NOMO-1 (cell line): ENCODE results near the gene RCN2.
"Not testable (repeated sequence)": the region's sequence is repeated elsewhere in the genome, so short reads cannot be mapped to it uniquely, and the experiment has no call there.

Experiments
- DNase-seq, 2 experiments: peaks; one replicate each; lab custom pipeline; 2025; ENCODE audit not compliant: unreplicated experiment in 2 of 2; lab: John Stamatoyannopoulos, UW

RCN2 gene

DNA sequence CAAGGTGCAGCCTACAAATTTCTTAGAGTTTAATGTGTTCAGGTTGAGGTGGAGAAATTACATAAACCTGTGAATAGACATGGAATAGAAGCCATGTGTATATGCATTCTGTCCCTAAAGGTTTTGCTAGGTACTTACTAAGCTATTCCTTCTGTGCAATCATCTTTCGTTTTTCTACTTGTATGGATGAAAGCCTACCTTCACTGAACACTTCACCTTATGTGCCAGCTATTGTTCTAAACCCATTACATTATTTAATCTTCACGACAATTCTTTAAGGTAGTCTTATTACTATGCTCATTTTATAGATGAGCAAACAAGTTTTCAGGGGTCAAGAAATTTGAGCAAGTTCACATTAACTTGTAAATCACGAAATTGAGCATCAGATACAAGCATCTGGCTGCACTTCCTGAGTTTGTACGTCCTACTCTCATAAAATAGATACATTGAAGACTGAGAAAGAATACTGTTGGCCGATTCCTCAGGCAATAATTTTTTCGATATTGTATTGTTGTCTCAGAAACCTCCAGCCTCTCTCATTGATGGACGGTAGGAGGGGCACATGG is 635 bp upstream of the RCN2 start:
- peak in 1 of 2 experiments; percentile 38 for DNase-seq

DNA sequence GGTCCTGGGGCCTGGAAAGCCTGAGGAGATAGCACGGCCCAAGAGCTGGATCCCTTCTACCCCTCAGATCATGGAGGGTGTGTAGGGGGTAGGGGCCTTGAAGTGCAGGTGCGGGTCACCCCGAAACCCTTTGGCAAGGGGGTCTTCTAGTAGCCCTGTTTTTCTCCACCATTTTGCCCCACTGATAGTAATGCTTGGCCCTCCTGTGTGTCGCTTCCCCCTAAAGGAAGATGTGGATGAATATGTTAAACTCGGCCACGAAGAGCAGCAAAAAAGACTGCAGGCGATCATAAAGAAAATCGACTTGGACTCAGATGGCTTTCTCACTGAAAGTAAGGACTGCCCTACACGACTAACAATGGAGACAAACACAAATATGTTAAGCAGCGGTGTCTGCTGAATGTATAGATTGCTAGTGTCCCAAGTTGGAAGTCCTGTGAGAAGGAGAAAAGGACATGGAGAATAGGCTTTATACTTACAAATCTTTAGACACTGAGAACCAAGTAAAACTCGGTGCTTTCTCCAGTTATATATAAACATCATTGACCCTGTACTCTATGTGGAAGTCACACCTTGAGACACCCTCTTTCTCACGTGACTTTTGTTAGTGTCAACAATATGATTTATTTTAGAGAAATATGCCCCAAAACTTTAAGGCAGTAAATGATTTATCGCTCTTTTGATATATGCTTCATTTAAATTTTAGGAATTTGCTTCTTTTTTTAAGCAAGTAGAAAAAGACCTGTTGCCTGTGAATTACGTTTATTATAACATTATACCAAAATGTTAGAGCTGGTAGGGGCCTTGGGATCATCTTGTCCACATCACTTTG is 802 bp downstream of the RCN2 start:
- peak; percentile 2 to 33 for DNase-seq

DNA sequence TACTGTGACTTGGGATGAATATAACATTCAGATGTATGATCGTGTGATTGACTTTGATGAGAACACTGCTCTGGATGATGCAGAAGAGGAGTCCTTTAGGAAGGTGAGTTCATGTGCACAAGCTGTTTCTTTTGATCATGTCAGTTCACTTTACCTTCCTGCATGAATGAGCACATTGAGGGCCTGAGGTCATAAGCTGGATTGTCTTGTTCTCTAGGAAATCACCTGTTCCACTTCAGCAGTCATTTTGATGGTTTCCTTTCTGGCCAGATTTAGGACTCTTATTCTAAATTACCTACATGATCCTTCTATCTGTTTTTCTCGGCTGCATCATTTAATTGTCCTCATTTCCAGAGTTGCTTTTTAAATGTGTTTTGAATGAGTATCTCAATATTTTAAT is 4.1 kb downstream of the RCN2 start:
- no peak for DNase-seq

DNA sequence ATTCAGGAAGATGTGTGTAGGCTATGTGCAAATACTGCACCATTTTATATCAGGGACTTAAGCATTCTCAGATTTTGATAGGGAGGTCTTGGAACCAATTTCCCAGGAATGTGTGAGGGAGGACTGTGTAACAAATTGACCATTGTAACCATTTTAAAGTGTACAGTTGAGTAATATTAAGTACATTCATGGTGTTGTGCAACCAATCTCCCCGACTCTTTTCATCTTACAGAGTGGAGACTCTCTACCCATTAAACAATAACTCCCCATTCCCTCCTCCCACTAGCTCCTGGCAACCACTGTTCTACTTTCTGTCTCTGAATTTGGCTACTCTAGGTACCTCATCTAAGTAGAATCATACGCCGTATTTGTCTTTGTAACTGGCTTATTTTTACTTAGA is 5.1 kb downstream of the RCN2 start:
- DNase-seq: no peak

DNA sequence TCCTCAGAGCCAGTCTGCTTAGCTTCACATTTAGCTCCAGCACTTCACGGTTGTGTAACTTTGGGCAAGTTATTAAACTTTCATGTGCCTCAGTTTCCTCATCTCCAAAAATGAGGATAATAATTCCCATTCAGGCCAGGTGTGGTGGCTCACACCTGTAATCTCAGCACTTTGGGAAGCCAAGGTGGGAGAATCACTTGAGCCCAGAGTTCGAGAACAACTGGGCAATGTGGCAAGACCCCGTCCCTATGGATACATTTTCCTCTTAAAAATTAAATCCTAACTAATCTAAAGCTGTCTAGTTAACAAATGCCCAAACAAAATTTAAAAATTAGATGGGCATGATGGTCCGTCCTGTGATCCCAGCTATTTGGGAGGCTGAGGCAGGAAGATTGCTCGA is 7.2 kb downstream of the RCN2 start:
- DNase-seq: no peak

DNA sequence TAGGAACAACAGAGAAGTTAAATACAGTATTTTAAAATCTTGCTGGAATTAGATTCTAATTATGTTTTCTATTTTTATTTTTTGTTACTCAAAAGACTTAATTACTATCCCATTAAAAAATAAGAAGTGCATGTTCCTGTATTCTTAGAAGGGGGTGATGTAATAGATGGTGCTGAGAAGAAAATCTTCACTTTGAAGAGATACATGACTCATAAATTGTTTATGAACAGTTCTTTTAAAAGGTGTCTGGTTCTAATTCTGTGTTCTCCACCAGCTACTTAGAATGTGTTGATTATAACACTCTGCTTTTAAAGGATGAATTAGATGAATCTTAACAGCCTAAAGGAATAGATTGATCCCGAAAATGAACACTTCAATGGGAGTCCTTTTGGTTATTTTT is 8.2 kb downstream of the RCN2 start:
- peak; percentile 10 to 58 for DNase-seq

DNA sequence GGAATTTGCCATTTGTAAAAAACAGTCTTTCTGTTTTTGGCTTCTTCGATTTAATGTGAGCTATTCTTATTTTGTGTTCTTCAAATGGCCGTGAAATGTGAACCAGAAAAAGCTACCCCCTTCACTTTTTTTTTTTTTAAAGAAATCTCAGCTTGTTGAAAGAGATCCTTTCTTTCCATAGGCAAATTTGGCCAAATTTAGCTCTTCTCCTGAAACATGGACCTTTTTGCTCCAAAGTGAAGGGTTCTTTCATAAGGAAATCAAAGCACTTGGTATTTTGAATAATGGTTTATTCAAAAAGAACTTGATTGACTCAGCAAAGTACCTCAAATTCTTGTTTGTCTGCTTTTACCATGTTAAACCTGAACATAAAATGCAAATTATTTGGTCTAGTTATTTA is 10.1 kb downstream of the RCN2 start:
- no peak for DNase-seq

DNA sequence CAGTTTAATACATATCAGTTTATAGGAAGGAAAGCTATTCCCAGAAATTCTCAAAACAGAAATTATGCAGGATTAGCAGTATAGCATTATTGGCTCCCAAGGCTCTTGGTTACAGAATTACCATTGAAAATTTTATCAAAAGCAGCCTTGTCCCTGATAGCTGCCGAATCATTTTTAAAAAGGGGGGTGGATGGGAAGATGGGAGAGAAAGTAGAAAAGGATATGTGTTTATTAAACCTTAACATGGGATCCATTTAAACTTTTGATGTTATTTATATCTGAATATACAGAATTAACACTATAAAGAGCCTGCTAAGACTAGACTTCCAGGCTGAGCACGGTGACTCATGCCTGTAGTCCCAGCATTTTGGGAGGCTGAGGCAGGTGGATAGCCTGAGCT is 10.8 kb downstream of the RCN2 start:
- DNase-seq: no peak

DNA sequence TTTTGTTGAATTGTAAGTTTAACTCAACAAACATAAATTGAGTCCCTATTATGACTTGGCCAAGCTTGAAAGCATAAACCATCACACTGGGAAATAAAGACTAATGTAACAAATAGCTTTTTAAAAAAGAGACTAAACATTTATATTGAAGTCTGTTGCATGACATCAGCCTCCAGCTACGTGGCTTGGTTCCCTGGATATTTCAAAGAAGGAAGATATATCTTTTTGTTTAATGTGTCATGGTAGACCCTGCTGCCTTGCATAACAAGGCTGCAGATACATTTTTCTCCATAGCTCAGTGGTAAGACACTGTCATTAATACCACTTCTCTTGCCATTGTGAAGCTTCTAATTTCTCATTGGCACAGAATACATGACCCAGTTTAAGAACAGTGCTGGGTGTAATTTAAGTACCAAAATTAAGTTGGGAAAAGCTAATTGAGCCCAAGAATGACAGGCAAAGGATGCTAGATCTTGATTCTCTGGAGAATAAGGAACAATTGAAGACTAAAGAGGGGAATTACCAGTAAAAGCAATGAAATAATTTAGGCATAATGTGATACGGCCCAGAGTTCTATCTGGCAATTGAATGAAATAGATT is 14.0 kb downstream of the RCN2 start:
- DNase-seq: no peak

DNA sequence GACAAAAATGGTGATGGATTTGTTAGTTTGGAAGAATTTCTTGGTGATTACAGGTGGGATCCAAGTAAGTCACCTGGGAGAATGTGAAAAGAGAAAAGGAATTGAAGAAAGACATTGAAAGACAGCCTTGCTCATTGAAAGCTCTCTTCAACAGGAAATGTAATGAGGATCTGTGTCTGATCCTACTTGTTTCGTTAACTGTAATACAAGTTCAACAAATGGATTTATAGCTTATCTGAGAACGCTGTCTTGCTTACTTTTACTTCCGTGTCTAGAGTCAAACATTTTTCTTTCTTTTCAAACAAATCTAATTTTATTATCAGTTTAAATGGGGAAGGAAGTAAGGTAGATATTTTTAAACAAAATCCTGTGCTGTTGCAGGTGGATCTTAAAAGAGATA is 15.9 kb downstream of the RCN2 start:
- peak in 1 of 2 experiments; percentile 16 for DNase-seq

DNA sequence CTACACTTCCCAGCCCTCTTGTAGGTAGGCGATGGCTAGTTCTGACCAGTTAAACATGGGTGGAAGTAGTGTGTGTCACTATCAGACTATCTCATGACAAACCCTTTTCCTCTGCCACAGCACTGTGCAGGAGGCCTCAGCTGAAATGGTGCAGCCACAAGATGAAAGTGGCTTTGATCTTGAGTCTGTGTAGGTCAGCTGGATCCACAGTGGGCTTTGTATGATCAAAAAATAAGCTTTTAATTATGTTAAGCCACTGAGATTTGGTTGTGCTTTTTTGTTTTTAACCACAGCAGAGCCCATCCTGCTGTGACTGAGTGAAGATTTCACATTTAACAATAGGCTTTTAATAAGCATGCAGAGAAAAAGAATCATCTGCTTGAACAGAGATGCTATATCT is 19.7 kb downstream of the RCN2 start:
- DNase-seq: no peak

DNA sequence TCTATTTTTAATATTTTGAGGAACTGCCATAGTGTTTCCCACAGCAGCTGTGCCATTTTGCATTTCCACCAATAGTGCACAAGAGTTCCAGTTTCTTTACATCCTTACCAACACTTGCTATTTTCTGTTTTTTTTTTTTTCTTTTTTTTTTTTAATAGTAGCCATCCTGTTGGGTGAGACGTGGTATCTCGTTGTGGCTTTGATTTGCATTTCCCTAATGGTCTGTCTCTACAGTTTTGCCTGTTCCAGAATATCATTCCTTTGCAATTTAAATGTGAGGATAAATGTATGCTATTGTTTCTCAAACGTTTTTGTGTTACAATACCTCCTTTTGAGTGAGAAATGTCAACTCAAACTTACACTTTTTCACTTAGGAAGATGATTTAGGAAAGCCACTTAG is 22.4 kb downstream of the RCN2 start:
- DNase-seq: no peak

DNA sequence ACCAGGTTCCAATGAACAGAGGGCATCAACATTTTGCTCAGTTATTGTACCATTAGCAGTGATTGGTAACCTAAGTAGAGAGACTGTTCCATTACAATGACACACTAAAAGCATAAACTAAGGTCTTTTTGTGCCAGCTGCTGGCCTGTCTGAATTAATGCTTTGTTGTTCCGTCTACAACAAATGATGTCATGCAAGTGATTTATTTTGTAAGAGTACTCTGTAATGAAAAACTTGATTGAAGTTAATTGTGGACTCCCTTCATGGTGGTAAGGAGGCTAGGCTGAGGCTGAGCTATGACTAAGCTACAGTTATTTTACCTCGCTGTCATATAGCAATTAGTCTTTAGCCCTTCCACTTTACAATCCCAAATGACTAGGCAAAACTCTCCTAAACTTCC is 23.2 kb downstream of the RCN2 start:
- no peak for DNase-seq

DNA sequence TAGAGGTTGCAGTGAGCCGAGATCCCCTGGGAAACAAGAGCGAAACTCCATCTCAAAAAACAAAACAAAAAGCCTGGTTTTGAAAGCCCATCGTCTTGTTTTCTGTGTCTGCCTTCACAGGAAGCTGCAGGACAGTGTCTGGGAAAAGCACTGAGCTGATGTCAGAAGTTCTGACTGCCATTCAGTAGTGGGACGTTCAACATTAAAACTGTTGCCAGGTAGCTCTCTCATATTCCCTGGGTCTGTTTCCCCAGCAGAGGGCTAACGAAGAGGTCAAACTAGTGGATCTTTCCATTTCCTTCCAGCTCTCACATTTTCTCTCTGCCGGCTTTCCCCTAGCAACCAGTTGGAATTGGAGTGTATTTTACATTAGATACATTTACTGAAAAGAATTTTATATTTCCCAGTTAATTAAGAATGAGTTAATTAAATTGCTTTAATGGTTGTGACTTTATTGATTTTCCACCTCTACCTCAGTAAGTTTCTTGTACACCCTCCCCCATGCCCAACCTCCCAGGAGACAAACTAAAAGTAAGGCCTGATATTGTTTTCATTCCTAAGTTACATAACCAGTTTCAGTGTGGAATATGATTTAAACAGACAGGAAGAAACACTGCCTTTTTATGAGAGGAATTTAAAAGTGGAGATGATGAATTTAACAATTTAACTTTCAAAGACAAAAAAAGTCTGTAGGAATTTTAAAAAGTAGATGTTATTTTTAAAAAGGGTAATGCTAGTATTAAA is 29.9 kb downstream of the RCN2 start:
- no peak for DNase-seq

DNA sequence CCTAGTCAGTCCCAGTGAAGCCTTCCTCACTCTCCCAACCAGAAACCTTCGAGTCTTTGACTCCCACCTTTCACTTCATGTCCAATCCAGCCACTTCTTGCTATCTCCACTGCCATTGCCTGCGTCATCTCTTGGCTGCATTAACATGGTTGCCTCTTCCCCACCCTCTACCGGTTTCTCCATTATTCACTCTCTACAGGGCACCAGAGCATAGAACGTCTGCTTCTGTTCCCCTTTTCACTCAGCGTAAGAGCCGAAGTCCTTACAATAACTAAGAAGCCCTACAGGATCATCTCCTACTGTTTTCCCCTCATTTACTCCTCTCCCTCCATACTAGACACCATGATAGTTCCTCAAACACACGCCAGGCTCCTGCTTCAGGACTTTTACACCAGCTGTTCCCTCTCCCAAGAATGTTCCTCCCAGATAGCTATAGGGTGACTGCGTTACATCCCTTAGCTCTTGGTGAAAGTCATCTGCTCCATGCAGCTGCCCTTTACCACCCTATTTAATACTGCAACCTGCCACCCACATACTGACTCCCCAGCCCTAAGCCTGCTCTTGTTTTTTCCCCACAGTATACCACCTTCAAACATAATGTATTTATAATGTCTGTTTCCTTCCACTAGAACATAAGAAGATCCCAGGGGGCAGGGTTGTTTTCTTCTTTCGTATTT is 30.9 kb downstream of the RCN2 start:
- DNase-seq: no peak

DNA sequence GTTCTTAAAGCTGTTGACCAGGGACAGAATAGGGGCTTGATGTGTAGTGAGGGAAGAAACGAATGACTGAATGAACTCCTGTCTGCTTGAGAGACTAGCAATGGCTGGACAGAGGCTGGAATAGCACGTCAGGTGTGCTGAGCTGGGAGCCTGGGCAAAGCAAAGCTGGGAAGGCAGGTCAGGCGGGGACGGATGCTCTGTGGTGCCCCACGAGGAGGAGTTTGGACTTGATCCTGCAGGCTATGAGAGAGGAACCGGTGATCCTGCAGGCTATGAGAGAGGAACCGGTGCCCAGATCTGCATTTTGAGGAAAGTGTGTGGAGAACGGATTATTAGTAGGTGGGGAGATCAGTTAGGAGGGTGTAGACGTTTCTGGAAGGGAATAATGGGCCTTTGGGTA is 32.0 kb downstream of the RCN2 start:
- no peak for DNase-seq

DNA sequence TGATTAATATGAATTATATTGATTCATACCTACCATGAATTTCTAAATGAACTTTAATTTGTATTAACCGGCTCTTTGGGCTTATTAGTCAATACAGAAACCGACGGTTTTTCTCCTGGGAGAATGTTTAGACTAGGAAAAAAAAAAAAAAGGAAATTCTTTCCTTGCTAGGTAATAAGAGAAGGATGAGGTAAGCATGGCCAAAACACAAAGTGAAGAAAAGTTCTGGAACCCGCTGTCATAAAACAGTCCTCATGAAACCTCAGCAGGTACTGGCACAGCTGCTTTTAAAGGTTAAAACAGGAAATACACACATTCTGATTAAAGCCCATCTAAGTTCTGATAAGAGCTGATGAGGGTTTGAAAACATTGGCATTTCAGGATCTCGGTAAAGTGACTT is 32.6 kb downstream of the RCN2 start:
- no peak for DNase-seq

DNA sequence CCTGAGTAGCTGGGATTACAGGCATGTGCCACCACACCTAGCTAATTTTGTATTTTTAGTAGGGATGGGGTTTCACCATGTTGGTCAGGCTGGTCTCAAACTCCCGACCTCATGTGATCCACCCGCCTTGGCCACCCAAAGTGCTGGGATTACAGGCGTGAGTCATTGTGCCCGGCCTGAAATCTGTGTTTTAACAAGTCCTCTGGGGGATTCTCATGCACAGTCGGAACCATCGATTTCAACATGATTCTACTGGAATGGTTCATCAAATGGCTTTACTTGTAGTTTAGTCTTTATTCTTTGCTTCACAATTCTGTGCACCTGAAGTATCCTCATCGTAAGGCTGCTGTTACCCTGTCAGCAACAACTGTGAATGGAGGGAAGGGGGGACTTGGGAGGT is 34.5 kb downstream of the RCN2 start:
- not testable (repeated sequence) for DNase-seq

DNA sequence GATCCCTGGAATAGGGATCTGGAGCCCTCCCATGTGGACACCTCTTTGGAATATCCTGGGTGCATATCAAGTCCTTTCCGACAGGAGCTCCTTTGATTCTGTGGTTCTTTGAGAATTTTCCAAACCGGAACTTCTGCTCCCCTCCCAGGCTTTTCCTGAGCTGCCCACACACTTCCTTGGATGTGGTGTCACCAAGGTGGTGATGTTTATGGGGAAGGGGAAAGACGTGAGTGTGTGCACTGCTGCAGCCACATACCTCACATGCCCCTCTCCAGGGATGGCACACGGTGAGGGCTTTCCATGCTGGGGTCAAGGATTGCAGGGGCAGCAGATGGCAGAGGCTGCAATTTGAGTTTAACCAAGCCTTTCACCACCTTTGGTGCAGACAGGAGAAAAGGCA is 35.5 kb downstream of the RCN2 start:
- no peak for DNase-seq

DNA sequence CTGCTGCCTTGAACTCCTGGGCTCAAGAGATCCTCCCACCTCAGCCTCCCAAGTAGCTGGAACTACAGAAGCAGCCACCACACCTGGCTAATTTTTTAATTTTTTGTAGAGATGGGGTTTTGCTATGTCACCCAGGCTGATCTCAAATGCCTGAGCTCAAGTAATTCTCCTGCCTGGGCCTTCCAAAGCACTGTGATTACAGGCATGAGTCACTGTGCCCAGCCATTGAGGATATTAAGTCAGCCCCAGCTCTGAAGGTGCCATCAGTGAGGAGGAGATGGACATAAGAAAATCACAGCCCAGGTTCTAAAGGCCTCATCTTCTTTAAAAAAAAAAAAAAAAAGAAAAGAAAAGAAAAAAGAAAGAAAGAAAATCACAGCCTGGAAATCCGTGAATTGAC is 36.8 kb downstream of the RCN2 start:
- DNase-seq: no peak
